MM.1S (cell line): Measurements from ENCODE around the gene BPHL.

Experiments used
- EZH2 ChIP-seq: fragments of 300-600 bp; sonication (generic); optimal IDR thresholded peaks from 2 replicates; pipeline ENCODE3; 2017; ENCODE audit warnings: low read depth, mild to moderate bottlenecking, antibody characterized with exemption, low read length, mixed read lengths
- TF ChIP-seq, protein P1 (sequence below): fragments of 300-600 bp; sonication (generic); IDR thresholded peaks from 2 replicates; pipeline ENCODE4 v1.5.1; 2016; ENCODE audit warnings: antibody characterized with exemption, low read length, mixed read lengths

DNA sequence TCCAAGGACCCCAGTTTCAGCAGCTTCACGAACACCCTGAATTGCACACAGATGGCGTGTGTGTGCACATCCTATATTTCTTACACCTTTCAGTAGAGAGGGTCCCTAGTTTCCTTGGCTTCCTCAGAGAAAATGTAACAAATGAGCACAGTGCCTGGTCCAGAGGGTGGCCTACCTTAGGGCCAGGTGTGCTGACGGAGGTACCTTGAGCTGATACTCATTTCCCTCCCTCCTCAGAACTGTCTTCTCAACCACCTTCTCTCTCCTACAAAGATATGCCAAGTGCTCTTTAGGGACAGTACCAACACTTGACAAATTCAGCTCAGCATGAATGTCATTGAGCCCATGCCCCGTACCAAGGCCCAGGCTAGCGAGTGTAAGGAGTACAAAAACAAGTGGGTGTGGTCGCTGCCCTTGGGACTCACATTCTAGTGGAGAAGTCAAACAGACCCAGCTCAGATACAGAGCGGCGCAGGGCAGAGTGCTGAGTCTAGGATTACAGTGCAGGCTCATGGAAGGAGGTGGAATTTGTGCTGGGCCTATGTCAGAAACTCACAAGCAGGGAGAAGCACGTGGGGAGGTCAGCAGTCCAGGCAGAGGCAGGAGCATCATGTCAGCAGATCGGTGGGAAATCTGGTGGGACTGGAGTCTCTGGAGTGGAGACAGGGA is 9.6 kb upstream of the BPHL start:
- TF ChIP-seq, protein P1, sequence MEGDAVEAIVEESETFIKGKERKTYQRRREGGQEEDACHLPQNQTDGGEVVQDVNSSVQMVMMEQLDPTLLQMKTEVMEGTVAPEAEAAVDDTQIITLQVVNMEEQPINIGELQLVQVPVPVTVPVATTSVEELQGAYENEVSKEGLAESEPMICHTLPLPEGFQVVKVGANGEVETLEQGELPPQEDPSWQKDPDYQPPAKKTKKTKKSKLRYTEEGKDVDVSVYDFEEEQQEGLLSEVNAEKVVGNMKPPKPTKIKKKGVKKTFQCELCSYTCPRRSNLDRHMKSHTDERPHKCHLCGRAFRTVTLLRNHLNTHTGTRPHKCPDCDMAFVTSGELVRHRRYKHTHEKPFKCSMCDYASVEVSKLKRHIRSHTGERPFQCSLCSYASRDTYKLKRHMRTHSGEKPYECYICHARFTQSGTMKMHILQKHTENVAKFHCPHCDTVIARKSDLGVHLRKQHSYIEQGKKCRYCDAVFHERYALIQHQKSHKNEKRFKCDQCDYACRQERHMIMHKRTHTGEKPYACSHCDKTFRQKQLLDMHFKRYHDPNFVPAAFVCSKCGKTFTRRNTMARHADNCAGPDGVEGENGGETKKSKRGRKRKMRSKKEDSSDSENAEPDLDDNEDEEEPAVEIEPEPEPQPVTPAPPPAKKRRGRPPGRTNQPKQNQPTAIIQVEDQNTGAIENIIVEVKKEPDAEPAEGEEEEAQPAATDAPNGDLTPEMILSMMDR, result no peak
- no peak for TF ChIP-seq EZH2
